OCI-LY7 (cell line): ENCODE measurements around the gene CDH23.

Source experiments
- CTCF ChIP-seq: fragments of 200-600 bp; sonication (generic); conservative IDR thresholded peaks from 2 replicates; pipeline ENCODE4 v1.5.1; 2014; ENCODE audit warnings: mild to moderate bottlenecking, antibody characterized with exemption, low read length, moderate library complexity, mixed read lengths
- EZH2phosphoT487 ChIP-seq: fragments of 200-600 bp; sonication (generic); IDR thresholded peaks from 2 replicates; pipeline ENCODE4 v1.6.1; 2018; ENCODE audit warnings: low read depth, borderline replicate concordance, mild to moderate bottlenecking, mixed run types, antibody characterized with exemption, low read length, moderate library complexity, mixed read lengths

GRCh38 chr10:71635867-71636266, 239.1 kb downstream of the CDH23 start:
- TF ChIP-seq EZH2phosphoT487 = no peak
- TF ChIP-seq CTCF = no peak
